GM12872 (cell line): ENCODE data around the gene BCL2L13.

Experiments used
- CTCF ChIP-seq: IDR thresholded peaks from 3 replicates; pipeline ENCODE4 v1.5.1; 2011; ENCODE audit warnings: low read depth, mild to moderate bottlenecking, low read length, moderate library complexity; ENCODE audit not compliant: insufficient read depth

The BCL2L13 gene

GRCh38 chr22:17707526-17707925 lies 69.0 kb downstream of the BCL2L13 start:
- TF ChIP-seq CTCF, result no peak

- no peak for TF ChIP-seq CTCF
These were observed 71.5 kb downstream of the BCL2L13 start for GRCh38 chr22:17710023-17710422.

GRCh38 chr22:17712441-17712840 lies 73.9 kb downstream of the BCL2L13 start:
- no peak for TF ChIP-seq CTCF

GRCh38 chr22:17716529-17716928 lies 78.0 kb downstream of the BCL2L13 start:
- TF ChIP-seq CTCF, result no peak

- no peak for TF ChIP-seq CTCF
These were observed 79.2 kb downstream of the BCL2L13 start for GRCh38 chr22:17717708-17718107.

- no peak for TF ChIP-seq CTCF
These were observed 81.4 kb downstream of the BCL2L13 start for GRCh38 chr22:17719911-17720310.

- TF ChIP-seq CTCF, result no peak
These were observed 85.7 kb downstream of the BCL2L13 start for GRCh38 chr22:17724241-17724640.
